ENCODE data around the gene SLC1A3. TPM values are rescaled to one million over a fixed set of nuclear protein-coding genes. Genes with fewer than 3 reads are reported as not detected.
"Not testable (repeated sequence)": the region's sequence is repeated elsewhere in the genome, so short reads cannot be mapped to it uniquely, and the experiment has no call there.

Gene SLC1A3
- total and polyA plus RNA-seq, 2 donors (not counting 1 experiment from before 2014, with no cell fraction given), result 0.52 to 3.3 TPM

DNA sequence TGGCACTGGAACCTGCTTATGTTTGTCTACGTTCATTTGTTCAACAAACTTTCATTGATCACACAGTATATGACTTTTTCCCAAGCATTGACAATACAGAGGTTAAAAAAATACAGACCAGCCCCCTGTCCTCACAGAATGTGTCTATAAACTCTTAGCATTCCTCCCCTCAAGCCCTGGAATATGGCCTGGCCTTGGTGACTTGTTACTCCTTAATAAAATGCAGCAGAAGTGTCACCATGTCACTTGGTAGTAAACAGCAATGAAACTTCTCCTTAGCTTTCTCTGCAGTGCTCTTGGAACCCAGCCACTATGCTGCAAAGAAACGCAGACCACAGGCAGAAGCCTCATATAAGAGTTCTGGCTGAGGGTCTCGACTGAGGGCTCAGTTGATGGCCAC lies 19.1 kb upstream of the SLC1A3 start:
- no peaks in the 10 kb centered on the region for H3K27me3 ChIP-seq (ENCODE audit: control insufficient read depth, insufficient read depth, low read length)
- H3K4me3 ChIP-seq (replicated peaks in 1 of 4; ENCODE audit: control extremely low read depth in 1 of 4, insufficient read depth in 1 of 4, low read depth in 3 of 4, low read length in 4 of 4), result no peak overlapping the region
- no peak for DNase-seq (ENCODE audit: low read depth in 2 of 2)
- no peaks in the 10 kb centered on the region for H4K20me1 ChIP-seq (ENCODE audit: control insufficient read depth, extremely low read depth, insufficient read depth, low read length)
- no peak overlapping the region for H3K27ac ChIP-seq (ENCODE audit: insufficient read depth, low read length)
- no peak overlapping the region for H3K4me2 ChIP-seq (ENCODE audit: extremely low read depth, insufficient read depth, low read length)
- no peaks in the 10 kb centered on the region for H3K36me3 ChIP-seq (ENCODE audit: control insufficient read depth, insufficient read depth, low read length)
- TF ChIP-seq, protein P1, sequence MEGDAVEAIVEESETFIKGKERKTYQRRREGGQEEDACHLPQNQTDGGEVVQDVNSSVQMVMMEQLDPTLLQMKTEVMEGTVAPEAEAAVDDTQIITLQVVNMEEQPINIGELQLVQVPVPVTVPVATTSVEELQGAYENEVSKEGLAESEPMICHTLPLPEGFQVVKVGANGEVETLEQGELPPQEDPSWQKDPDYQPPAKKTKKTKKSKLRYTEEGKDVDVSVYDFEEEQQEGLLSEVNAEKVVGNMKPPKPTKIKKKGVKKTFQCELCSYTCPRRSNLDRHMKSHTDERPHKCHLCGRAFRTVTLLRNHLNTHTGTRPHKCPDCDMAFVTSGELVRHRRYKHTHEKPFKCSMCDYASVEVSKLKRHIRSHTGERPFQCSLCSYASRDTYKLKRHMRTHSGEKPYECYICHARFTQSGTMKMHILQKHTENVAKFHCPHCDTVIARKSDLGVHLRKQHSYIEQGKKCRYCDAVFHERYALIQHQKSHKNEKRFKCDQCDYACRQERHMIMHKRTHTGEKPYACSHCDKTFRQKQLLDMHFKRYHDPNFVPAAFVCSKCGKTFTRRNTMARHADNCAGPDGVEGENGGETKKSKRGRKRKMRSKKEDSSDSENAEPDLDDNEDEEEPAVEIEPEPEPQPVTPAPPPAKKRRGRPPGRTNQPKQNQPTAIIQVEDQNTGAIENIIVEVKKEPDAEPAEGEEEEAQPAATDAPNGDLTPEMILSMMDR (conservative IDR thresholded peaks at IDR 0.05 in 1 of 2, IDR thresholded peaks at IDR 0.05 in 1 of 2; ENCODE audit: low read depth in 1 of 2, low read length in 2 of 2), result no peak
- TF ChIP-seq EZH2 (IDR thresholded peaks at IDR 0.05; ENCODE audit: low read length, missing control alignments), result no peak
- no peaks in the 10 kb centered on the region for H3K4me1 ChIP-seq (ENCODE audit: control insufficient read depth, extremely low read depth, insufficient read depth, low read length)
- H2AFZ ChIP-seq (ENCODE audit: low read length), result no peak overlapping the region
- H3K9me3 ChIP-seq (ENCODE audit: control insufficient read depth, insufficient read depth, low read depth, low read length), result no peaks in the 10 kb centered on the region
- H3K79me2 ChIP-seq (ENCODE audit: control insufficient read depth, insufficient read depth, low read length), result no peaks in the 10 kb centered on the region
- no peak overlapping the region for H3K9ac ChIP-seq (ENCODE audit: insufficient read depth, low read length)

DNA sequence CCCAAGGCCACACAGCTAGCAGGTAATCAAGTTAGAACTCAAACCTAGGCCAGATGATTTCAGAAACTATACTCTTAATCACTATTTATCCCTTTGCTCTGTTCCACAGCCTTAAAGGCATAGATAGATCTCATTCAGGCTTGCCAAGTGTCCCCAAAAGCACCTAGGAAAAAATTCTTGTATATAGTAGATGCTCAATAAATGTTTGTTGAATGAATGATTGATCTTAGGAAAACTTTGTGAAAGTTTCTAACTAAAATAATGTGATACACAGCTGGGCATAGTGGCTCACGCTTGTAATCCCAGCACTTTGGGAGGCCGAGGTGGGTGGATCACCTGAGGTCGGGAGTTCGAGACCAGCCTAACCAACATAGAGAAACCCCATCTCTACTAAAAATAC lies 16.7 kb upstream of the SLC1A3 start:
- not testable (repeated sequence) for H3K9ac ChIP-seq (ENCODE audit: insufficient read depth, low read length); H3K4me3 ChIP-seq (replicated peaks in 1 of 4; ENCODE audit: control extremely low read depth in 1 of 4, insufficient read depth in 1 of 4, low read depth in 3 of 4, low read length in 4 of 4); DNase-seq (ENCODE audit: low read depth in 2 of 2); H3K79me2 ChIP-seq (ENCODE audit: control insufficient read depth, insufficient read depth, low read length); H2AFZ ChIP-seq (ENCODE audit: low read length); H3K4me1 ChIP-seq (ENCODE audit: control insufficient read depth, extremely low read depth, insufficient read depth, low read length); H3K9me3 ChIP-seq (ENCODE audit: control insufficient read depth, insufficient read depth, low read depth, low read length); H3K27ac ChIP-seq (ENCODE audit: insufficient read depth, low read length); H3K4me2 ChIP-seq (ENCODE audit: extremely low read depth, insufficient read depth, low read length); H4K20me1 ChIP-seq (ENCODE audit: control insufficient read depth, extremely low read depth, insufficient read depth, low read length); H3K36me3 ChIP-seq (ENCODE audit: control insufficient read depth, insufficient read depth, low read length); H3K27me3 ChIP-seq (ENCODE audit: control insufficient read depth, insufficient read depth, low read length)

DNA sequence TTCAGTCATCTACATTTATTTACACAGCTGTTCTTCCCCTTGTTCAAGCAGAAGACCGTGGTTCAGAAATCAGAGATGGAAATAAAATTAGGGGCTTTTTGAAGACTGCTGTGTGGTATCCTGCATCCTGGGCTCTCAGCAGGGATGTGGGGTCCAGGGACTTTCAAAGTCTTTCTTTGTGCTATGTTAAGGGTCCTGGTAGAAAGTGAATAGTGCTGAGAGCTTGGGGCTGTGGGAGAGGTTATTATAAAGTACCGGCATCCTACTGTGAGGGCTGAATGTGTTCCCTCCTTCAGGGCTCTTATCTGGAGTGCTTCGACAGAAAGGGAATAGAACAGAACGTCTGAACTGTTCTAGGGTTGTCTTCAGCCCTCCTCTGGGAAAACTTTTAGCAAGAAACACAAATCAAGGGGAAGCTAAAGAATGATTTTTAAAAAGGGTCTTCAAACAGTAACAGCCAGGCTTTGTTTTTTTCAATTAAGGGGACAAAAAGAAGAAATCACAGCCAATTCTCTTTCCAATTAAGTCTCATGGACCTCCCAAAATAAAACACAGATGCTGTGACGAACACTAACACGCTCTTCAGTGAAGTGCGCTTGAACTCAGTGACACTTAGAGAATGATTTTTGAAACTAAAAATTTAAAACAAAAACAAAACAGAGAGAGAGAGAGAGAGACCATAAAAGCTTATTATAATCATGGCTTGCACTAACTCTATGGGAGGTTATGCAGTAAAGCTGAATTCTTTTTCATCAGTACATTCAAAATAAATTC lies 15.7 kb upstream of the SLC1A3 start:
- no peaks in the 10 kb centered on the region for H3K36me3 ChIP-seq (ENCODE audit: control insufficient read depth, insufficient read depth, low read length)
- H3K4me2 ChIP-seq (ENCODE audit: extremely low read depth, insufficient read depth, low read length), result no peak overlapping the region
- no peak overlapping the region for H3K9ac ChIP-seq (ENCODE audit: insufficient read depth, low read length)
- no peaks in the 10 kb centered on the region for H3K79me2 ChIP-seq (ENCODE audit: control insufficient read depth, insufficient read depth, low read length)
- H2AFZ ChIP-seq (ENCODE audit: low read length), result no peak overlapping the region
- DNase-seq (ENCODE audit: low read depth in 2 of 2), result no peak
- TF ChIP-seq EZH2 (IDR thresholded peaks at IDR 0.05; ENCODE audit: low read length, missing control alignments), result no peak
- TF ChIP-seq, protein P1 (conservative IDR thresholded peaks at IDR 0.05 in 1 of 2, IDR thresholded peaks at IDR 0.05 in 1 of 2; ENCODE audit: low read depth in 1 of 2, low read length in 2 of 2), result no peak
- no peaks in the 10 kb centered on the region for H3K9me3 ChIP-seq (ENCODE audit: control insufficient read depth, insufficient read depth, low read depth, low read length)
- H3K27me3 ChIP-seq (ENCODE audit: control insufficient read depth, insufficient read depth, low read length), result no peaks in the 10 kb centered on the region
- no peaks in the 10 kb centered on the region for H4K20me1 ChIP-seq (ENCODE audit: control insufficient read depth, extremely low read depth, insufficient read depth, low read length)
- H3K4me3 ChIP-seq (replicated peaks in 1 of 4; ENCODE audit: control extremely low read depth in 1 of 4, insufficient read depth in 1 of 4, low read depth in 3 of 4, low read length in 4 of 4), result no peak overlapping the region
- H3K27ac ChIP-seq (ENCODE audit: insufficient read depth, low read length), result no peak overlapping the region
- no peaks in the 10 kb centered on the region for H3K4me1 ChIP-seq (ENCODE audit: control insufficient read depth, extremely low read depth, insufficient read depth, low read length)

Measured in fibroblast of lung (primary cell).